Activated naive CD8-positive, alpha-beta T cell treated with anti-CD3 and anti-CD28 coated beads, Interleukin-2, amount 50 U/mL, for 16 hours (primary cell): ENCODE results near the gene ATP6V0B.

Experiments used
- DNase-seq: peaks from one replicate; pipeline ENCODE4 v3.0.0-alpha.2; 2020; ENCODE audit warnings: low read depth, low spot score

The ATP6V0B gene

DNA sequence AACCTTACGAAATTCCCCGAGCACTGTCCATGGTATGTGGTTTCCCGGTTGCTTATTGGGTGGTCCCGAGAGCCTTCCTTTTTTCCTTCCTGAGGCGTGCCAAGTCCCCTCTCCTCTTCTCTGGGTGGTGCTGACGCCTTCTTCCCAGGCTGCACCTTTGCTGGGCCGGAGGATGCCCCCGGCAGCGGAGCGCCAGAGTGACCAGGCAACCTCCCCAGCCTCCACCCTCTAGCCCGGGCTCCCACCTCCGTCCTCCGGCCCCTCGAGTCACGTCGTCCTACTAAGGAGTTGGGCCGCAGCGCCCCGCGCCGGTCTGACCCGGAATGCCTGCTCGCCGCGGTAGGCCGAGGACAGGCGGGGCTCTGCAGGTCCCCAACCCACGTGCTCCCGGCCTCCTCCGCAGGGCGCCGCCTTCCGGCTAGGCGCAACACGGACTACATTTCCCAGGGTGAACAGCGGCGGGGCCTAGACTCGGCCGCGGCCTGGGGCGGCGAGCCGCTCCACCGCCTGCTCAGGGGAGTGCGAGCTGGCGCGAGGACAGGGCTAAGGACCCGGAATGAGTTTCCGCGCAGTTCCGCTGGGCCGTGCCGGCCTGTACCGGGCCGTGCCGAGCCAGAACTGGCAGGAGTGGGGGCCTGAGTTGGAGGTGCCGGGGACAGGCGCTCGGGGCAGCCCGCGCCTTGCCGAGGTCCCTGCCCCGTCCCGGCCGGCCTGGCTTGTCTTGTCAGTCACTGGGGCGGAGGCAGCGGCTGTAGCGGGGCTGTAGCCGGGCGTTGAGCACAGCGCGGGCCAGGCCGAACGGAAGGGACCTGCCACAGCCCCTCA lies 28.3 kb upstream of the ATP6V0B start, which contains the start of gene IPO13:
Gene IPO13 (plus strand): TSS at position 715 of the 825 bp plus-strand sequence. CDS start 651 bp downstream, outside the sequence.
- DNase-seq, result peak; percentile 92

DNA sequence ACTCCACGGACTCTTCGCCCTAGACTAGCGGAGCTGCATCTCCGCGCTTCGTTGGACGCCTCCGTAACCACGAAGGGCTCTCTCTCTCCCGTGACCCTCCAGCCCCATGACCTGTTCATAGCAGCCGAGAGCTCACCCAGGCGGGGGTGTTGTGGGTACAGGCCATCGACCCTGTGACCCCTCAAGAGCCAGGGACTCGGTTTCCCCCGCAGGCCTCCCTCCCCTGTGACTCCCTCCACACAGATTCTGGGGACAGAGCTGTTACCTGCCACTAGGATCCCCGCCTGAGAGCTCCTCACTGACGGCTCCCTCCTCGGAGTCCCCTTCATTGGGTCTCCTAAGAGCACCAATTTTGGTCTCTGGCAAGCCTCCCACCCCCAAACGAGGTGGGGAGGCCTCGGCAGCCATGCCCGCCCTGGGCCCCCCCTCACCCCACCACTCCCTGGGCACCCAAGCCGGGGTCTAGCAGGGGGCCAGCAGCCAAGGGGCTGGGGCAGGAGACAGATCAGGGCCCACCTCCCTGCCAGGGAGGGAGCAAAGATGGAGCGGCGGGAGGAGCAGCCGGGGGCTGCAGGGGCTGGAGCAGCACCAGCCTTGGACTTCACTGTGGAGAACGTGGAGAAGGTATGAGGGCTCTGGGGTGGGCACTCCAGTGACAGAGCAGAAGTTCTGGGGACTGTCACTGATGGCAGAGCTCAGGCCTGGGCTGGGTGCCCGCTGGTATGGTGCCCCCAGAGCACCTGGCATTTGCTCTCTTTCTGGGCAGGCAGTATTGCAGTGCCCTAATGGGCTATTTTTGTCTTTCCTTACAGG lies 27.5 kb upstream of the ATP6V0B start:
- DNase-seq, result no peak

DNA sequence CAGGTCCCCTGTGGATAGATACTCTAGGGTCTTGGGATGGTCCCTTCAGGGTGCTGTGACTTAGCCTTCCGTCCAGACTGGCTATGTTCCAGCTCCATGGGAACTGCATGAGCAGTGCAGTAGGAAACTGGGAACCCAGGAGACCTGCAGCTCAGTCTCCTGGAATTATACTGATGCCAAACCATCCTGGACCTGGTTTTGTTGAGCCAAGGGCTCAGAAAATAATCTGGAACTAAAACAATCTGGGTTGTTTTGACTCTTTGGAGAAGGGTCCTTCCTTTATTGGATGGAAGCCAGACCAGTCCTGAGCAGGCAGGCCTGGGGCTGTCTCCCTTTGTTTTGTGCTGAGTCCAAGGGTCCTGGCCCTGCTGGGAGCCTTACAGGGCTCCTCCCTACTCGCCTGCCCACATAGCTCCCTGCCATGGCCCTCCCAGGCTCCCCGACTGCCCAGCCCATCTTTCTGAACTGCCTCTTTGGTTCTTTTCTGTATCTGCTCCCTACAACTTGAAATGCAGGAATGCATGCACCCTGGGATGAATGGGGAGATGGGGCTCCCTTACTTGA lies 26.8 kb upstream of the ATP6V0B start:
- no peak for DNase-seq

DNA sequence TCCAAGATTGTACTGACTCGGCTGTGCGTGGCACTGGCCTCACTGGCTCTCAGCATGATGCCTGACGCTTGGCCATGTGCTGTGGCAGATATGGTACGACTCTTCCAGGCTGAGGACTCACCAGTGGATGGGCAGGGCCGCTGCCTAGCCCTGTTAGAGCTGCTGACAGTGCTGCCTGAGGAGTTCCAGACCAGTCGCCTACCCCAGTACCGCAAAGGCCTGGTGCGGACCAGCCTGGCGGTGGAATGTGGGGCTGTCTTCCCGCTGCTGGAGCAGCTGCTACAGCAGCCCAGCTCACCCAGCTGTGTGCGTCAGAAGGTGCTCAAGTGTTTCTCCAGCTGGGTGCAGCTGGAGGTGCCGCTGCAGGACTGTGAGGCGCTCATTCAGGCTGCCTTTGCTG lies 25.1 kb upstream of the ATP6V0B start:
- DNase-seq, result no peak

DNA sequence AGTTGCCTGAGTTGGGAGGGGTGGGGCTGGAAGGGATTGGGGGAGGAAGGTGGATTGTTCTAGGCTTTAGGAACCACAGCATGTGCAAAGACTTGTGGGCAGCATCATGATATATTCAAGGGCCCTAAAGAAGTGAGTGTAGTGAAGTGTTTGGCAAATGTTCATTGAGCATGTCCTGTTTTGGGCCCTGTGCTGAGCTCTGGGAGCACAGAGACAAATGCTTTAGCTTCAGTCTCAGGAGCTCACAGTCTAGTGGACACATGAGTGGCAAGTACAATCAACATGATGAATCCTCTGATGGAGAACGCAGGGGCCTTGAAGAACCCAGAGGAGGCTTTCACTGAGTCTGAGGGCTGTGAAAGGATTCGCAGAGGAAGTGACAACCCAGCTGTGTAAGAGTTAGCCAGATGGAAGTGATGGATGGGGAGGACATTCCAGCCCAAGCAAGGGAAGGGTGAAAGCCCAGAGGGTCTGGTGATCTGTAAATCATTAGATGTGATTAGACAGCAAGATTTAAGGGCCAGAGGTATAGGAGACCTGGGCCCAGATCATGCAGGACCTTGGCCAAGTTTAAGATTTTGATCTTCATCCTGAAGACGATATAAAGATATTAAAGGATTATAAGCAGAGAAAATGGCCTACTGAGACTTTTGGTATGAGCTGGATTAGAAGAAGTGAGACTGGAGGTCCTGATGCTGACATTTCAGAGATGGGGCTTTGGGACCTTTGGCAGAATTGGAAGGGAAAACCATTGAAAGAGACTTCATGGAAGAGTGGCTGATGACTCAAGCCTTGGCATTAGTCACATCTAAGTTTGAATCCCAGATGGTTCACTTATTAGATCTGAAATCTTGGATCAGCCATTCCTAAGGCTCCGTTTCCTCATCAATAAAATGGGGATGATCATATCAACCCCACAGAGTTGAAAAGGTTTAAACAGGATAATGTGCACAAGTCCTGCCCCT lies 23.5 kb upstream of the ATP6V0B start:
- DNase-seq, result no peak

DNA sequence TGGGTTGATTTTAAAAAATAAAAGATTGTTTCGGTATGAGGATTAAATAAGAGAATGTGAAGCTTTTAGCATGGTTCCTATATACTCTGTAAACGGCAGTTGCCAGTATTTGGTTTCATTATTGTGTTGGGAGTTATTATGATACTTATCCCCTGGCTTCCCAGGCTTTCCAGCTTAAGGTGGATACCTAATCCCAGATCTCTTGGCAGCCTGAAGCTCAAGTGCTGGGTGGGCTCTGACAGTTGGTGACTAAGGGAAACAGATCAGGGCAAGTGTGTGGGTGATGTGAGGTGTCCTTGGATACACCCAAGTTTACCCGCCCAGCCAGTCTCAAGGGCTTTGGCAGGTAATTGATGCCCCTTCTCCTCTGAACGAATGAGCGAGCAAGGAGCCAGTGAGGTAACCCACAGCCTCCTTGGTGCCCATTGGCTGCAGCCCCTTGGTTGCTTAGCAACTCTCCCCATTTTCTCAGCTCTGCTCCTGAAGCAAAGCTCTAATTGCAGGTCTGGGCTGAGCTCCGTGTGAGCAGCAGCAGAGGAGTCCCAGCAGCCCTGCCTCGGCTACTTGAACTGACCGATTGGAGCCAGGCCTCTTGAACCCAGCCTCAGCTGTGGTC lies 21.9 kb upstream of the ATP6V0B start:
- DNase-seq, result no peak

DNA sequence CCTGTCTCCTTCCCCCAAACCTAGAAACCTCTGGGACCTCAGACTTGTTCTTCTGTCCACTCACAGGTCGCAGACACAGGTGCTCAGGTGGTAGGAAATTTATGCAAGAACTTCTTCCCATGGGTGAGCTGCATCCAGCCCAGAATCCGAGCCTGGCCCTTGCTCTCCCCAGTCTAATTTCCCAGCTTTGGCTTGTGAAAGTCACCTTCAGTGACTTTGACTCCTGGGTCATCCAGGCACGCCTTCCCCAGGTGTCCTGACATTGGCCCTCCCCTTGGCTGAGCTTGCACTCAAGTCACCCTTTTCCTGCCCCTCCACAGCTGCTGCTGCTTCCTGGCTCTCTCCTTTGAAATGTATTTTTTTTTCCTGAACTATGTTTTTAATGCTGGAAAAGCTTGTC lies 21.4 kb upstream of the ATP6V0B start:
- no peak for DNase-seq

DNA sequence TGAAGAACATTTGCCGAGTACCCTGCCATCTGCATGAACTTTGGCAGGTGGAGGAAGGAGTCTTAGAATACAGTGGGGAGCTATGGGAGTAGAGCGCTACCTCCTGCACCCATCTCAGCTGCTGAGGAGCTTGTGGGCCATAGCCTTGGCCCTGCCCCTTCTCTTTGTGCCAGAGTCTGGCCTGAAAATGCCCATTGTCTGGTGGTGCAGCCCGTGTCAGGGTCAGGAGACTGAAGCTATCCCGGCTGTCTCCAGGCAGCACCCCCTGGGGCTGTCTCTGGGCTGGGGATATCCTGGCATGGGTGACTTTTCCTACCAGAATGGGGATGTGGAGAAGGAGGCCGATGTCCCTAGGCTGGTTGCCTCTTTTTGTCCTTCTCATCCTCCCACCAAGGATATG lies 20.7 kb upstream of the ATP6V0B start:
- DNase-seq, result no peak

DNA sequence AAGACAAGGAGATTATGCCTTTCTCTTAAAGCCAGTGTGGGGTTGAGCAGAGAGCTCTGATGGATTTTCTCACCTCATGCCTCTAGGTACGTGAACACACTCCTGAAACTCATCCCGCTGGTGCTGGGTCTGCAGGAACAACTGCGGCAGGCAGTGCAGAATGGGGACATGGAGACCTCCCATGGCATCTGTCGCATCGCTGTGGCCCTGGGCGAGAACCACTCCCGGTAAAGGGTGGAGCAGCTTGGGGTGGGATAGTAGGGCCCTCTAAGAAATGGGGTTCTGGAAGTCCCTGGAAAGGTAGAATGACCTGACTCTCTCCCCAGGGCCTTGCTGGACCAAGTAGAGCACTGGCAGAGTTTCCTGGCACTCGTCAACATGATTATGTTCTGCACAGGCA lies 18.5 kb upstream of the ATP6V0B start:
- no peak for DNase-seq

DNA sequence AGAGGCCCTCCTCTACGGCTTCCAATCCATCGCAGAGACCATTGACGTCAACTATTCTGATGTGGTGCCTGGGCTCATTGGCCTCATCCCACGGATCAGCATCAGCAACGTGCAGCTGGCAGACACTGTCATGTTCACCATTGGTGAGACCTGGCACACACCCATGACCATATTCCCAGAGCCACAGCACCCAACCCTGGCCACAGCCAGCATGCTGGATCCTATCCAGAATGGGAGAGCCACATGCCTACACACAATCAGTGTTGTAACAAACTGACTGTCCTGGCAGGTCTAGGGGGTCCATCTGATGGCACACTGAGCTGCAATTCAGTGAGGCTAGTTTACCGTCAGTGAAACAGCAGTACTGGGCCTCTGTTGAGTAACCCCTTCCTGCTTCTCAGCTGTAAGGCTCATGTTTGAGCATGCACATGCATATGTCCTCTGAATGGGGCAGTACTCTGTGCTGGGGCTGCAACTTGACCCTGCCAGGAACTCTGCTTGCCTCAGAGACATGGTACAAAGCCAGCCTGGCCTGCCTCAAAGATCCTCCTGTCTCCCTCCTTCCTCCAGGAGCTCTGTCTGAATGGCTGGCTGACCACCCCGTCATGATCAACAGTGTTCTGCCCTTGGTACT lies 17.2 kb upstream of the ATP6V0B start:
- no peak for DNase-seq

DNA sequence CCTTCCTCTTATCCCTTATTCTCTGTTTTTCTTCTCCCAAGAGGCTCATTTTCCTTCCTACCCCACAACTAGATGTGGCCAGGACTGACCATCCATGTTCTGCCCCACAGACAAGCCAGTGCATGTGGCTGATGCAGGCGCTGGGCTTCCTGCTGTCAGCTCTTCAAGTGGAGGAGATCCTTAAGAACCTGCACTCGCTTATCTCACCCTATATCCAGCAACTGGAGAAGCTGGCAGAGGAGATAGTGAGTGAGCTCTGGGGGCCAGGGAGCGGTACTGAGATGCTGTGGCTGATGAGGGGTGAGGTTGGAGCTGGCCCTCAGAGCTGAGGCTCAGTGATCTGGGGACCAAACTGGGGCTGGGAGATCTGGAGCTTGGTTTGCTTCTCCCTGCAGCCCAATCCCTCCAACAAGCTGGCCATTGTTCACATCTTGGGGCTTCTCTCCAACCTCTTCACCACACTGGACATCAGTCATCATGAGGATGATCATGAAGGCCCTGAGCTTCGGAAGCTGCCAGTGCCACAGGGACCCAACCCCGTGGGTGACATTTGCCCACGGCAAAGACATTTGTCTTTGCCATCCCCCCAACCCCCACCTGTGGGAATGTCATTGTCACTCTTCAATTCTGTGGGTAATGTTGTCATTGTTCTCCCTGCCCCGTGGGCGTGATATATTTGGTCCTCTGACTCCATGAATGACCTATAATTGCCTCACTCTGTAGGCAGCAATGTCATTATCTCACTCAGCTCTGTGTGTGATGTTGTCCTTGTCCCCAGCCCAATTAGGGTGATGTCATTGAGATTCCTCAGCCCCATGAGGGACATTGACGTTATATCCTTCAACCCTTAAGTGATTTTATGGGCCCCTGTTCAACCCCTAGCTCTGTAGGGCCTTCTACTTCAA lies 16.2 kb upstream of the ATP6V0B start:
- no peak for DNase-seq

DNA sequence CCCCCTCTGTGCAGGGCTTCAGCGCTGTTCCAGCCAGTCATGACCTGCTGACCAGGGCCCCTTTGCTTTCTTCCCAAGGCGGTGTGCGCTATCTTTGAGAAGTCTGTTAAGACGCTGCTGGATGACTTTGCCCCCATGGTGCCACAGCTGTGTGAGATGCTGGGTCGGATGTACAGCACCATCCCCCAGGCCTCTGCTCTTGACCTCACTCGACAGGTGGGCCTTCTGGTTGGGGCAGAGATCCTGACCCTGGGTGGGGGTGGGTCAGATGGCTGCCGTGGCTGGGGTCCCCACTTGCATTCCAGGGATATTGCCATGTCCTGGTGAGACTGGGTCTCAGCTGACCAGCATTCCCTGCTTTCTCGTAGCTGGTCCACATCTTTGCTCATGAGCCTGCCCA lies 14.0 kb upstream of the ATP6V0B start:
- no peak for DNase-seq

DNA sequence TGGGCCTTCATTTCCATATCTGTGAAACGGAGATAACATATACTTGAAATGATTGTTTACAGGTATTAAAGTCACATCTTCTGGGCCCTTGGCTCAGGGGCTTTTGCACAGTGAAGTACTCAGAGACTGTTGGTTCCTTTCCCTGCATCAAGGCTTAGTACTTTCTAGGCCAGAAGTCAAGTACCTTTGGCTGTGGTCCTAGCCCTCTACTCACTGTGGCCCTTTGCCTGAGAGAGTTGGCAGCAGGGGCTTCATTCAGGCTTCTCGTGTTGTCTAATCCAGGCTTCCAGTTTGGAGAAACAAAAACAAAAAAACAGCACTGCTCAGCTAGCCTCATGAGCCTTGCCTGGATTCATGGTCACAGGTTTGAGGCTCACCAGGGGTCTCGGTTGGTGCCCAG lies 13.1 kb upstream of the ATP6V0B start:
- DNase-seq, result no peak

DNA sequence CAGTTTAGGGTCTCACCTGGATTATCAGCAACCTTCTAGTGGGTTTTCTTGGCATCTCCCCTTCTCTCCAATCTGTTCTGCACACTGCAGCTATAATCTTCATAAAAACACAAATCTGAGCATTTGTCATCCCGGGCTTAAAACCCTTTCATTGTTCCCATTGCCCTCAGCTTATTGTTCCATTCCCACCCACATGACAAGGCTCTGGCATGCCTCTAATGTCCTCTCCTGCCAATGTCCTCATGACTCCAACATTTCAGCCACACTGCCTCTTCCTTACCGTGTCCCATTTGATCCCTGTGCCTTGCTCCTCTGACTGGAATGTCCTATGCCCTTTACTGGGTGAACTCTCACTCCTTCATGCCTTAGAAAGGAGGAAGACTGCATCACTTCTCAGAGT lies 12.4 kb upstream of the ATP6V0B start:
- DNase-seq, result no peak

DNA sequence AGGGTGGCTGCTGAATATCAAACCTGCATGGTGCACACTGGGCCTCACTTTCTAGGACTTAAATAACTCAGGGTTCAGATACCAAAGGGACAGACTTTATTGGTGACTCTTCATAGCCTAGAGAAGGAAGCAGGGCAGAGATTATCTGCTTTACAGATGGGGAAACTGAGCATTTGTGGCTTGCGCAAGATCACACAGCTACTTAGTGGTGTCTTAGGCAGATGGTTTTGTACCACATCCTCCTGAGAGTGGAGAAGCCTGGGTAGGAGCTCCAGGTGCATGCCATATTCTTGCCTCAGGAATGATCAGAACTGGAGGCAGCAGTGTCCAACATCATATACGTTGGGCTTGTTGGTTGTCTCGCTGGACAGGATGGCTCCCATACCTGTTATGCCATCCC lies 11.8 kb upstream of the ATP6V0B start:
- DNase-seq, result no peak

DNA sequence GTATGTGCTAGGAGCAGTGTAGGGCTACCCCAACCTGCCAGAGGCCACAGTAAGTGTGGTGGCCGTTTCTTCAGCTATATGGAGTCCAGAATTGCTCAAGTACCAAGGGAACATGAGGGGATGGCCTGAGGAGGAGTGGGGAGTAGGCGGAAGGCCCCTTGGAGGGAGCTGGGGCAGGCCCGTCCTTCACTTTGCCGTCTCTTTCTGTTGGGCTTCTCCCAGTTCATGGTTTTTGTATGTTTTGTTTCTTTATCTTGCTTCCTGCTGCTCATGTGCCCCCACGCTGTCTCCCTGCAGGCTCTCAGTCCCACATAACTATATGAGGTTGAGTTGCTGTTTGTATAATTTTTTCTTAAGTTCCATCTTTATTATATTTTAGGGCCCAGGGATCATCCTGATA lies 10.9 kb upstream of the ATP6V0B start:
- no peak for DNase-seq

DNA sequence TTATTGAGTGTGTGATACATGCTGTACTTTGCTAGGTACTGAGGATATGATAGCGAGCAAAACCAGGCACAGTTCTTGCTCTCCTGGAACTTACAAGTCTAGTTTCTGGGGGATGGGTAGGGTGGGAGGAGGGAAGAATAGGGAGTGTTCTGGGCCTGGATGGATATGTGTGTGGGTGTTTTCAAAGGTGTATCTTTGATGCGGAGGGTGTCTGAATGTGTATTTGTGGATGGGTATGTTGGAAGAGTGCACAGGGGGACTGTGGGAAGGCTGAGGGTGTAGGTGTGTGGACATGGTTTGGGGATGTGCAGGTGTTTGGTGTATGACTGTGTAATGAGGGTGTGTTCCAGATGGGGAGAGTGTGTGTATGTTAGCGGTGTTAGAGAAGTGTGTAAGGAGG lies 9.4 kb upstream of the ATP6V0B start:
- DNase-seq, result no peak

DNA sequence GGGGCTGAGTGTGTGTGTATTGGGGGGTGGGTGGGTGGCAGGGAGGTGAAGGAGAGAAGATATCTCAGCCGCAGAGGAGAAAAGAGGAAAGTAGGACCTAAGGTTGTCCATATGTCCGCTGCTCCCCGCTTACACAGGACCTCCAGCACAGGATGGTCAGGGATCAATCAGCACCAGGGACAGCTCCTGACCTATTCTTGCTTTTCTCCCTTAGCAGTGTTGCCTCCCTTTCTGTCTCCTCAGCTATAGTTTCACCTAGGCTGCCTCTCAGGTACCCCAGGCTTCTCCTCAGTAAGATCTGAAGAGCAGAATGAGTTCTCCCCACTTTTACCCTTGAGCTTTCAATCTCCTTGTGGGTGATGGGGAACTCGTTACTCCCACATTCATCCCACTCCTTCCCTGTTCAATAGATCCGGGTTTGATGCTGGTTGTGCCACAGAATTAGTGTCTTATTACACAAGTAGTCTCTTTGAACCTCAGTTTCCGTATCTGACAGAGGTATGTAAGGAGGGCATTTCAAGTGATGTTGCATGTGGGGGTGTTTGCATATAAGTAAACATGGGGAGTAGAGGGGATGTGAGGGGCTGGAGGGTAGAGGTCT lies 6.3 kb upstream of the ATP6V0B start:
- DNase-seq, result no peak

DNA sequence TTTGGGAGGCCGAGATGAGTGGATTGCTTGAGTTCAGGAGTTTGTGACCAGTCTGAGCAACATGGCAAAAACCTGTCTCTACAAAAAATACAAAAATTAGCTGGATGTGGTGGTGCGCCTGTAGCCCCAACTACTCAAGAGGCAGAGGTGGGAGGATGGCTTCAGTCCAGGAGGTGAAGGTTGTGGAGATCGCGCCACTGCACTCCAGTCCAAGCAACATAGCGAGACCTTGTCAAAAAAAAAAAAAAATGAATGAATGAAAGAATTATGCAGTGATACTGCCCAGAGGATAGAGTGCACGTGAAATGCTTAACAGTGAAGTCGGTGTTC lies 5.4 kb upstream of the ATP6V0B start:
- no peak for DNase-seq
